DOHH2 (cell line): ENCODE data around the gene NAPG.

Experiments used
- H3F3A ChIP-seq: fragments of 200-600 bp; sonication (generic), shearing (Covaris generic); 2 replicates; pipeline ENCODE4 v1.6.0; 2016; ENCODE audit warnings: antibody characterized with exemption, mild to moderate bottlenecking; ENCODE audit not compliant: control insufficient read depth, insufficient read depth
- H3K27ac ChIP-seq: fragments of 200-600 bp; sonication (generic); 2 replicates; pipeline ENCODE4 v1.5.1; 2014; ENCODE audit warnings: low read depth, mild to moderate bottlenecking, low read length, moderate library complexity
- H3K27me3 ChIP-seq: fragments of 200-600 bp; sonication (generic); 2 replicates; pipeline ENCODE4 v1.6.1; 2014; ENCODE audit warnings: mild to moderate bottlenecking, low read length, mixed read lengths; ENCODE audit not compliant: control insufficient read depth
- H3K36me3 ChIP-seq: fragments of 200-600 bp; sonication (generic); 2 replicates; pipeline ENCODE4 v1.6.1; 2014; ENCODE audit warnings: mild to moderate bottlenecking, low read length, moderate library complexity, mixed read lengths; ENCODE audit not compliant: control insufficient read depth
- H3K4me1 ChIP-seq: fragments of 200-600 bp; sonication (generic); 2 replicates; pipeline ENCODE4 v1.6.1; 2014; ENCODE audit warnings: mild to moderate bottlenecking, low read length, mixed read lengths; ENCODE audit not compliant: control insufficient read depth
- H3K4me2 ChIP-seq: fragments of 200-600 bp; sonication (generic); 2 replicates; pipeline ENCODE4 v1.6.0; 2014; ENCODE audit warnings: mild to moderate bottlenecking, low read length, moderate library complexity
- H3K4me3 ChIP-seq: fragments of 200-600 bp; sonication (generic); 2 replicates; pipeline ENCODE4 v1.5.1; 2014; ENCODE audit warnings: mild to moderate bottlenecking, low read length, mixed read lengths
- H3K79me2 ChIP-seq: fragments of 200-600 bp; sonication (generic); 2 replicates; pipeline ENCODE4 v1.6.1; 2014; ENCODE audit warnings: mild to moderate bottlenecking, low read length, mixed read lengths; ENCODE audit not compliant: control insufficient read depth
- H3K9me2 ChIP-seq: fragments of 200-600 bp; sonication (generic); replicated peaks from 2 replicates; pipeline ENCODE4 v1.6.1; 2014; ENCODE audit warnings: mild to moderate bottlenecking, low read length, mixed read lengths; ENCODE audit not compliant: control insufficient read depth
- H3K9me3 ChIP-seq: fragments of 200-600 bp; sonication (generic); 2 replicates; pipeline ENCODE4 v1.6.1; 2014; ENCODE audit warnings: antibody characterized with exemption, low read length, mixed read lengths; ENCODE audit not compliant: control insufficient read depth, insufficient read depth
- H4K20me1 ChIP-seq: fragments of 200-600 bp; sonication (generic); 2 replicates; pipeline ENCODE4 v1.6.0; 2014; ENCODE audit warnings: low read depth, mild to moderate bottlenecking, antibody characterized with exemption, low read length, moderate library complexity; ENCODE audit not compliant: control insufficient read depth, insufficient read depth
- CTCF ChIP-seq: fragments of 200-600 bp; sonication (generic); IDR thresholded peaks from one replicate; pipeline ENCODE4 v1.5.1; 2014; ENCODE audit warnings: antibody characterized with exemption, mild to moderate bottlenecking, low read depth, low read length; ENCODE audit not compliant: poor library complexity, severe bottlenecking
- EZH2phosphoT487 ChIP-seq: fragments of 200-600 bp; sonication (generic); IDR thresholded peaks from 2 replicates; pipeline ENCODE4 v1.6.1; 2017; ENCODE audit warnings: borderline replicate concordance, mild to moderate bottlenecking, antibody characterized with exemption, low read length, moderate library complexity, mixed read lengths

NAPG gene

GRCh38 chr18:10516078-10516477 lies 9.7 kb upstream of the NAPG start:
- no peaks in the 10 kb centered on the region for H3K79me2 ChIP-seq
- peaks cover 31% of the 10 kb centered on the region for H3K27me3 ChIP-seq
- H3F3A ChIP-seq = no peaks in the 10 kb centered on the region
- no peak overlapping the region for H3K4me3 ChIP-seq
- no peaks in the 10 kb centered on the region for H3K36me3 ChIP-seq
- no peaks in the 10 kb centered on the region for H4K20me1 ChIP-seq
- TF ChIP-seq EZH2phosphoT487 (no peak), CTCF (no peak)
- no peaks in the 10 kb centered on the region for H3K9me2 ChIP-seq
- H3K27ac ChIP-seq = no peak overlapping the region
- peaks cover 9% of the 10 kb centered on the region for H3K4me1 ChIP-seq
- no peaks in the 10 kb centered on the region for H3K9me3 ChIP-seq
- H3K4me2 ChIP-seq = no peak overlapping the region

DNA sequence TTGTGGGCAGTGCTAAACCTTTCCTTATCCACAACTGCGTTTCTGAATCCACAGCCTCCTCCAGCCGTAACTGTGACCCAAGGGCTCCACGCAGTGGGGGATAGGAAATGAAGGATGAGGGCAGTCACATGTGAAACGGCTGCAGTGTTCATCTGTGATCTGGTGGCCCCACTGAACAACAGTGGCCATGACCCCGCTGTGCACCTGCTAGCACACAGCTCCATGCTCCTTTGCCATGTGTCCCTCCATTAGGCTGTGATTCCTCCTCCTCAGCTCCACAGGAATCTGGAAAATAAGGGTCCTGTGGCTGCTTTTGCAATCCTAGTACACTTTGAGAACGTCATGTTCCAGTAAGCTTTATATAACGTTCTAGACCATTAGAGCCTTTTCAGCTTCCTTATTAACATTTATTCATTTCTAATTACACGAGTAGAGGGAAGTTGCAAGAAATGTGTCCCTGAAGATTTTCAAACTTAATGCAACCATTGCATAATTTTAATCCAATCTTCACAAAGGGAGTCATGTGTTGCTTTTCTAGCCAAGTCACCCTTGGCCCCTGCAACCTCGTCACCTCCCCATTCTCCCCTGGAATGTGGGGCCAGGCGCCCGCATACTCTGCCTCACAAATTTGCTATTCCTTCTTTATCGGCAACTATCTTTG lies 7.1 kb upstream of the NAPG start:
- H3K27me3 ChIP-seq = peaks cover 28% of the 10 kb centered on the region
- no peaks in the 10 kb centered on the region for H3K36me3 ChIP-seq
- no peaks in the 10 kb centered on the region for H3K9me3 ChIP-seq
- peaks cover 13% of the 10 kb centered on the region for H3K4me1 ChIP-seq
- H3K79me2 ChIP-seq = no peaks in the 10 kb centered on the region
- H3K27ac ChIP-seq = no peak overlapping the region
- no peaks in the 10 kb centered on the region for H3K9me2 ChIP-seq
- no peaks in the 10 kb centered on the region for H3F3A ChIP-seq
- TF ChIP-seq EZH2phosphoT487 (no peak), CTCF (no peak)
- no peak overlapping the region for H3K4me3 ChIP-seq
- no peaks in the 10 kb centered on the region for H4K20me1 ChIP-seq
- no peak overlapping the region for H3K4me2 ChIP-seq

- peaks cover 14% of the 10 kb centered on the region for H3K4me1 ChIP-seq
- no peaks in the 10 kb centered on the region for H3F3A ChIP-seq
- H3K36me3 ChIP-seq = no peaks in the 10 kb centered on the region
- H3K27ac ChIP-seq = no peak overlapping the region
- no peaks in the 10 kb centered on the region for H3K9me2 ChIP-seq
- no peak for TF ChIP-seq CTCF
- no peak for TF ChIP-seq EZH2phosphoT487
- H3K27me3 ChIP-seq = peaks cover 24% of the 10 kb centered on the region
- no peak overlapping the region for H3K4me3 ChIP-seq
- no peak overlapping the region for H3K4me2 ChIP-seq
- no peaks in the 10 kb centered on the region for H3K9me3 ChIP-seq
- no peaks in the 10 kb centered on the region for H4K20me1 ChIP-seq
- H3K79me2 ChIP-seq = no peaks in the 10 kb centered on the region
Observed at GRCh38 chr18:10519366-10519765, 6.5 kb upstream of the NAPG start.
